ENCODE measurements around the gene CRABP2. TPM values are rescaled to one million over a fixed set of nuclear protein-coding genes. Genes with fewer than 3 reads are reported as not detected.

Gene CRABP2
- total and polyA plus RNA-seq, 2 donors (not counting 1 experiment from before 2014, with no cell fraction given): 0.89 to 1.2 TPM

DNA sequence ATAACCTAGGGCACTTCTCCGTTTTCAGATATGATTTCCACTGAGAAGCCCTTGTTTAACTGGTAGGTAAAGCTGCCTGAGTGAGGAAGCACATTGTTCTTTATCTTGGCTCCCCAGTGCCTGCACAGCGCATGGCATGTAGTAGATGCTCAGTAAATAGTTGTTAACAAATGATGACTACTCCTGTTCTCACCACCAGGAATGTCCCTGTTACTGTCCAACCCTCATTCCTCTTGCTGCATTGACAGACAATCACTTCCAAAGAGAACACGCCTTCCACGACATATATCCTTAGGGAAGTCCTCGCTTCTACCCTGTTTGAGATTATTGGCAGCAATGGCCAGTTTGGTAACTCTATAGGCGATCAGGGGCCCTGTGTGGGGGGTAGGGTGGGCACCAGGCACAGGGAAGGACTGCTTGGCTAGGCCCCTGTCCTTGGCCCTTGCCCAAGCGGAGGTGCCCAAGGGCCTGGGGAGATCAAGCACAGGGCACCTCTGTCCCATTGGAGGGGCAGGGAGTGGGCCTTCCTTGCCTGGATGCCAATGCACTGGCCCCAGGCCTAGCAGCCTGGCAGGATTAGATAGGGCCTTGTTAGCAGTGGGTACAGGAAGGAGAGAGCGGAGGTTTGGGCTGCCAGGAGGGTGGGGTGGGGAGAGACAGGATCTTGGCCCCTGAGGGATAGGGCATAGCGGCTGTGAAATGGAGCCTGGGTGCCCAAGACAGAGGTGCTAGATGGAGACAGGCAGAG, 38.3 kb downstream of the CRABP2 start:
- Histone ChIP-seq H4K20me1 (ENCODE audit: control insufficient read depth, insufficient read depth, low read length, poor library complexity, severe bottlenecking) (no peaks in the 10 kb centered on the region), H3K79me2 (ENCODE audit: control insufficient read depth, insufficient read depth, low read length) (no peaks in the 10 kb centered on the region), H3K9ac (ENCODE audit: low read length) (no peak overlapping the region), H3K4me3 (ENCODE audit: control extremely low read depth in 1 of 5, extremely low read depth in 1 of 5, insufficient read depth in 1 of 5, low read depth in 2 of 5, low read length in 4 of 5) (no peak overlapping the region), H3K27me3 (replicated peaks in 1 of 4; ENCODE audit: control extremely low read depth in 1 of 4, control insufficient read depth in 3 of 4, insufficient read depth in 4 of 4, low read length in 3 of 4) (peaks cover 0 to 6% (median 0%) of the 10 kb centered on the region in 4 experiments), H3K9me3 (ENCODE audit: control extremely low read depth in 1 of 3, control insufficient read depth in 2 of 3, insufficient read depth in 1 of 3, low read length in 2 of 3) (peaks cover 0 to 3% (median 0%) of the 10 kb centered on the region in 3 donors), H3K36me3 (replicated peaks in 1 of 2; ENCODE audit: control extremely low read depth in 1 of 2, control insufficient read depth in 1 of 2, extremely low read depth in 1 of 2, insufficient read depth in 2 of 2, low read length in 1 of 2) (no peaks in the 10 kb centered on the region), H3K27ac (ENCODE audit: low read length in 2 of 2) (no peak overlapping the region), H2AFZ (ENCODE audit: insufficient read depth, low read depth, low read length, poor library complexity, severe bottlenecking) (no peak overlapping the region), H3K4me1 (ENCODE audit: control insufficient read depth in 2 of 2, insufficient read depth in 2 of 2, low read length in 2 of 2) (peaks cover 38 to 41% of the 10 kb centered on the region in 2 donors), H3K4me2 (replicated peaks; ENCODE audit: low read depth, low read length, poor library complexity, severe bottlenecking) (no peak overlapping the region)
- intact Hi-C loops (cut with micrococcal nuclease): no loop called here
- ChIA-PET CTCF (interaction anchor here (0.6 to 0.7 kb wide), 3 partner anchors 40 to 53 kb away, joined by 3 read pairs; no protein-coding TSS in a partner anchor), POLR2A (no interaction called here)
- Mint-ChIP-seq H3K9me3 (ENCODE audit: insufficient read depth) (no peaks in the 10 kb centered on the region), H3K27ac (peak overlapping the region; percentile 15), H3K4me3 (no peak overlapping the region), H3K27me3 (peaks cover 10% of the 10 kb centered on the region), H3K4me1 (peaks cover 46% of the 10 kb centered on the region)
- TF ChIP-seq, protein P1, sequence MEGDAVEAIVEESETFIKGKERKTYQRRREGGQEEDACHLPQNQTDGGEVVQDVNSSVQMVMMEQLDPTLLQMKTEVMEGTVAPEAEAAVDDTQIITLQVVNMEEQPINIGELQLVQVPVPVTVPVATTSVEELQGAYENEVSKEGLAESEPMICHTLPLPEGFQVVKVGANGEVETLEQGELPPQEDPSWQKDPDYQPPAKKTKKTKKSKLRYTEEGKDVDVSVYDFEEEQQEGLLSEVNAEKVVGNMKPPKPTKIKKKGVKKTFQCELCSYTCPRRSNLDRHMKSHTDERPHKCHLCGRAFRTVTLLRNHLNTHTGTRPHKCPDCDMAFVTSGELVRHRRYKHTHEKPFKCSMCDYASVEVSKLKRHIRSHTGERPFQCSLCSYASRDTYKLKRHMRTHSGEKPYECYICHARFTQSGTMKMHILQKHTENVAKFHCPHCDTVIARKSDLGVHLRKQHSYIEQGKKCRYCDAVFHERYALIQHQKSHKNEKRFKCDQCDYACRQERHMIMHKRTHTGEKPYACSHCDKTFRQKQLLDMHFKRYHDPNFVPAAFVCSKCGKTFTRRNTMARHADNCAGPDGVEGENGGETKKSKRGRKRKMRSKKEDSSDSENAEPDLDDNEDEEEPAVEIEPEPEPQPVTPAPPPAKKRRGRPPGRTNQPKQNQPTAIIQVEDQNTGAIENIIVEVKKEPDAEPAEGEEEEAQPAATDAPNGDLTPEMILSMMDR (IDR thresholded peaks at IDR 0.05): no peak
- TF ChIP-seq EZH2 (IDR thresholded peaks at IDR 0.05; ENCODE audit: borderline replicate concordance, insufficient read depth, low read depth, low read length, poor library complexity, severe bottlenecking): no peak
- DNase-seq (no peak), ATAC-seq (ENCODE audit: low read depth) (no peak)
- 100% methylated on average over 7 of the region's 9 CpGs for WGBS (ENCODE audit: insufficient coverage)

DNA sequence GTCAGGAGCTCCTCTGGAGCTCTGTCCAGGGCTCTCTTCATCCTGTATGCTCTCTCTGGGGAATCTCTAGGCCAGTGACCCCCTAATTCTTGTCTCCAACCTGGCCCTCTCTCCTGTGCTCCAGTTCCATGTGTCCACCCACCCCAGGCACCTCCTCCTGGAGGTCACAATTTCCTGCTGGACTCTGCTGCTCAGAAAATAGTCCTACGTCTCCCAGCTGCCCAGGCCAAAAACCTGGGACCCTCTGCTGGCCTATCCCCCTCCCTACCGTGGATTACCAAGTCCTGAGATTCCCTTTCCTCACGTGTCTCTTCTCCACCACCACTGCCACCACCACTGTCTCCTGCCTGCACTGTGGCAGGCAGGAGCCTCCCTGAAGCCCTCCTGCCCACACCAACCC, 39.8 kb downstream of the CRABP2 start:
- Mint-ChIP-seq H3K27ac (no peak overlapping the region), H3K4me1 (peaks cover 61% of the 10 kb centered on the region), H3K9me3 (ENCODE audit: insufficient read depth) (no peaks in the 10 kb centered on the region), H3K27me3 (no peaks in the 10 kb centered on the region), H3K4me3 (peak overlapping the region; percentile 55)
- POLR2A ChIA-PET: no interaction called here
- CTCF ChIA-PET: interaction anchor here (0.8 to 2.4 kb wide), 7 partner anchors 11 to 280 kb away, joined by 3 to 14 read pairs (median 4); no protein-coding TSS in a partner anchor
- H3K4me3 ChIP-seq (ENCODE audit: control extremely low read depth in 1 of 5, extremely low read depth in 1 of 5, insufficient read depth in 1 of 5, low read depth in 2 of 5, low read length in 4 of 5): peak overlapping the region in 1 of 5 experiments; percentile 39
- intact Hi-C loops (cut with micrococcal nuclease): no loop called here
- WGBS (ENCODE audit: insufficient coverage): 86% methylated on average over 3 of the region's 3 CpGs
- peaks cover 53 to 56% of the 10 kb centered on the region in 2 donors for H3K4me1 ChIP-seq (ENCODE audit: control insufficient read depth in 2 of 2, insufficient read depth in 2 of 2, low read length in 2 of 2)
- peaks cover 0 to 3% (median 0%) of the 10 kb centered on the region in 4 experiments for H3K27me3 ChIP-seq (replicated peaks in 1 of 4; ENCODE audit: control extremely low read depth in 1 of 4, control insufficient read depth in 3 of 4, insufficient read depth in 4 of 4, low read length in 3 of 4)
- DNase-seq (no peak), ATAC-seq (ENCODE audit: low read depth) (no peak)
- H3K36me3 ChIP-seq (replicated peaks in 1 of 2; ENCODE audit: control extremely low read depth in 1 of 2, control insufficient read depth in 1 of 2, extremely low read depth in 1 of 2, insufficient read depth in 2 of 2, low read length in 1 of 2): no peaks in the 10 kb centered on the region
- TF ChIP-seq, protein P1 (IDR thresholded peaks at IDR 0.05): no peak
- no peak for TF ChIP-seq EZH2 (IDR thresholded peaks at IDR 0.05; ENCODE audit: borderline replicate concordance, insufficient read depth, low read depth, low read length, poor library complexity, severe bottlenecking)
- peak overlapping the region; percentile 46 for H2AFZ ChIP-seq (ENCODE audit: insufficient read depth, low read depth, low read length, poor library complexity, severe bottlenecking)
- H3K9me3 ChIP-seq (ENCODE audit: control extremely low read depth in 1 of 3, control insufficient read depth in 2 of 3, insufficient read depth in 1 of 3, low read length in 2 of 3): peaks cover 0 to 3% (median 0%) of the 10 kb centered on the region in 3 donors
- peak overlapping the region; percentile 76 for H3K4me2 ChIP-seq (replicated peaks; ENCODE audit: low read depth, low read length, poor library complexity, severe bottlenecking)
- no peaks in the 10 kb centered on the region for H4K20me1 ChIP-seq (ENCODE audit: control insufficient read depth, insufficient read depth, low read length, poor library complexity, severe bottlenecking)
- H3K9ac ChIP-seq (ENCODE audit: low read length): no peak overlapping the region
- no peaks in the 10 kb centered on the region for H3K79me2 ChIP-seq (ENCODE audit: control insufficient read depth, insufficient read depth, low read length)
- no peak overlapping the region for H3K27ac ChIP-seq (ENCODE audit: low read length in 2 of 2)
